PC-9 (cell line): ENCODE results near the gene UVSSA. TPM values are rescaled to one million over a fixed set of nuclear protein-coding genes. Genes with fewer than 3 reads are reported as not detected.
A peak's percentile ranks its signal among the peaks of the same experiment; 100 is the strongest.

Experiments
- BruUV-seq: library from RNA; stranded (reverse); fragments of 400-500 nt; replicated peaks from 2 replicates; lab custom pipeline; 2021; lab: Mats Ljungman, UMichigan
- CTCF ChIA-PET: fragments of 300-600 bp; sonication (Branson Sonifier 250); formaldehyde crosslinking; loops from one replicate; lab custom pipeline; 2022; ENCODE audit warnings: antibody characterized with exemption; lab: Charles Lee
- POLR2A ChIA-PET: fragments of 300-600 bp; sonication (Branson Sonifier 250); formaldehyde crosslinking; loops from one replicate; lab custom pipeline; 2022; ENCODE audit warnings: antibody characterized with exemption; ENCODE audit not compliant: unreplicated experiment; lab: Charles Lee
- DNase-seq, 2 experiments: peaks; one replicate each; pipeline versions ENCODE4 v3.0.0 to v3.0.0-alpha.2; 2015 to 2022; ENCODE audit warnings: mixed read lengths in 1 of 2
- H2AFZ ChIP-seq: fragments of 200-600 bp; sonication (generic); 2 replicates; pipeline ENCODE4 v1.8.1; 2017; ENCODE audit warnings: antibody characterized with exemption
- H3F3A ChIP-seq: fragments of 200-600 bp; sonication (generic); 2 replicates; pipeline ENCODE4 v1.8.1; 2017; ENCODE audit warnings: antibody characterized with exemption, mild to moderate bottlenecking, low read depth; ENCODE audit not compliant: insufficient read depth
- H3K27ac ChIP-seq: fragments of 200-600 bp; sonication (generic); 2 replicates; pipeline ENCODE4 v1.6.1; 2016; ENCODE audit warnings: mixed run types
- H3K27me3 ChIP-seq: fragments of 200-600 bp; sonication (generic); 2 replicates; pipeline ENCODE4 v1.6.1; 2016; ENCODE audit warnings: low read depth, mixed run types; ENCODE audit not compliant: insufficient read depth
- H3K36me3 ChIP-seq: fragments of 200-600 bp; sonication (generic); 2 replicates; pipeline ENCODE4 v1.6.1; 2016; ENCODE audit warnings: low read depth, mixed run types
- H3K4me1 ChIP-seq: fragments of 200-600 bp; sonication (generic); replicated peaks from 2 replicates; pipeline ENCODE4 v1.6.1; 2016; ENCODE audit warnings: mixed run types; ENCODE audit not compliant: insufficient read depth
- H3K4me2 ChIP-seq: fragments of 200-600 bp; sonication (generic); 2 replicates; pipeline ENCODE4 v1.6.1; 2017; ENCODE audit warnings: mixed run types
- H3K4me3 ChIP-seq: fragments of 200-600 bp; sonication (generic); 2 replicates; pipeline ENCODE4 v1.6.1; 2016; ENCODE audit warnings: mixed run types
- H3K79me2 ChIP-seq: fragments of 200-600 bp; sonication (generic); 2 replicates; pipeline ENCODE4 v1.6.1; 2017; ENCODE audit warnings: low read depth, mixed run types
- H3K9me2 ChIP-seq: fragments of 200-600 bp; sonication (generic); 2 replicates; pipeline ENCODE4 v1.8.1; 2017; ENCODE audit warnings: mild to moderate bottlenecking; ENCODE audit not compliant: insufficient read depth
- H3K9me3 ChIP-seq: fragments of 200-600 bp; sonication (generic); 2 replicates; pipeline ENCODE4 v1.8.1; 2016; ENCODE audit warnings: low read depth; ENCODE audit not compliant: insufficient read depth
- H4K20me1 ChIP-seq: fragments of 200-600 bp; sonication (generic); 2 replicates; pipeline ENCODE4 v1.8.1; 2017; ENCODE audit not compliant: insufficient read depth
- CTCF ChIP-seq: fragments of 200-600 bp; sonication (generic); conservative IDR thresholded peaks from 2 replicates; pipeline ENCODE4 v1.6.1; 2017; ENCODE audit warnings: mixed run types, antibody characterized with exemption, mild to moderate bottlenecking, moderate library complexity
- EZH2 ChIP-seq: fragments of 200-600 bp; sonication (generic); IDR thresholded peaks from 2 replicates; pipeline ENCODE4 v1.8.0; 2017; ENCODE audit warnings: antibody characterized with exemption, low read depth
- intact Hi-C: fragments of 100-400 bp; cut with micrococcal nuclease; formaldehyde crosslinking; loops from one replicate; pipeline ENCODE4 v1.10.0; 2022; ENCODE audit not compliant: unreplicated experiment
- total RNA-seq: library from RNA; stranded (reverse); gene quantifications from 2 replicates; pipeline ENCODE4 v1.2.3, GENCODE V29; 2021

The UVSSA gene
- total RNA-seq, 1 experiment from 2014 or later = 24.3 TPM

- POLR2A ChIA-PET = no interaction called here
- peaks cover 90% of the 10 kb centered on the region for H3K79me2 ChIP-seq
Observed at GRCh38 chr4:1305261-1305711, 41.7 kb upstream of the UVSSA start.

GRCh38 chr4:1305781-1306455 lies 41.1 kb upstream of the UVSSA start:
- Histone ChIP-seq H2AFZ (no peak overlapping the region), H3K4me3 (no peak overlapping the region), H4K20me1 (peaks cover 79% of the 10 kb centered on the region), H3K79me2 (peaks cover 87% of the 10 kb centered on the region), H3K36me3 (no peaks in the 10 kb centered on the region; the same call in 1 of the 2 replicates), H3K27ac (no peak overlapping the region), H3K9me3 (no peaks in the 10 kb centered on the region), H3K27me3 (no peaks in the 10 kb centered on the region), H3F3A (peaks cover 6% of the 10 kb centered on the region; the same call in 1 of the 2 replicates), H3K9me2 (no peaks in the 10 kb centered on the region), H3K4me1 (no peaks in the 10 kb centered on the region), H3K4me2 (no peak overlapping the region)
- ChIA-PET POLR2A (no interaction called here), CTCF (no interaction called here)
- intact Hi-C loops = no loop called here
- no peak for DNase-seq
- TF ChIP-seq EZH2 (no peak), CTCF (no peak)
- BruUV-seq = no TSS peak

More at GRCh38 chr4:1305261-1305711, 41.7 kb upstream of the UVSSA start:
- peak in 1 of 2 experiments; percentile 37 for DNase-seq
- TF ChIP-seq EZH2 = no peak
- no peak for TF ChIP-seq CTCF
- CTCF ChIA-PET = no interaction called here
- no peak overlapping the region for H2AFZ ChIP-seq
- no TSS peak for BruUV-seq
- intact Hi-C loops = no loop called here
- no peak overlapping the region for H3K4me3 ChIP-seq
- no peak overlapping the region for H3K27ac ChIP-seq
- no peaks in the 10 kb centered on the region for H3K27me3 ChIP-seq
- H4K20me1 ChIP-seq = peaks cover 79% of the 10 kb centered on the region
- H3K9me3 ChIP-seq = no peaks in the 10 kb centered on the region
- H3K4me2 ChIP-seq = no peak overlapping the region
- no peaks in the 10 kb centered on the region for H3K4me1 ChIP-seq
- no peaks in the 10 kb centered on the region; the same call in 1 of the 2 replicates for H3K36me3 ChIP-seq
- H3F3A ChIP-seq = peaks cover 10% of the 10 kb centered on the region; the same call in 1 of the 2 replicates
- no peaks in the 10 kb centered on the region for H3K9me2 ChIP-seq

- H3K27ac ChIP-seq = no peak overlapping the region
- no peak for TF ChIP-seq EZH2
- TF ChIP-seq CTCF = no peak
- H4K20me1 ChIP-seq = peaks cover 86% of the 10 kb centered on the region
- H3K9me3 ChIP-seq = no peaks in the 10 kb centered on the region
- no peaks in the 10 kb centered on the region for H3K4me1 ChIP-seq
- ChIA-PET CTCF (no interaction called here), POLR2A (no interaction called here)
- peaks cover 6% of the 10 kb centered on the region; the same call in 1 of the 2 replicates for H3K36me3 ChIP-seq
- DNase-seq = no peak
- H3K79me2 ChIP-seq = peaks cover 74% of the 10 kb centered on the region
- no peak overlapping the region for H3K4me2 ChIP-seq
- H3K27me3 ChIP-seq = no peaks in the 10 kb centered on the region
- intact Hi-C loops = no loop called here
- H3K4me3 ChIP-seq = no peak overlapping the region
- no peaks in the 10 kb centered on the region for H3K9me2 ChIP-seq
- H2AFZ ChIP-seq = no peak overlapping the region
- no TSS peak for BruUV-seq
- H3F3A ChIP-seq = peaks cover 6% of the 10 kb centered on the region; the same call in 1 of the 2 replicates
Observed at GRCh38 chr4:1307951-1308735, 38.9 kb upstream of the UVSSA start.
